Body of pancreas (tissue), 4 donors: ENCODE results near the gene ZRANB1. TPM values are rescaled to one million over a fixed set of nuclear protein-coding genes. Genes with fewer than 3 reads are reported as not detected.
A peak's percentile ranks its signal among the peaks of the same experiment; 100 is the strongest.

Experiments used
- ATAC-seq: fragments of 150-250 bp; one replicate; pipeline ENCODE4 v1.9.1; 2016
- DNase-seq, 4 donors: peaks; one replicate each; pipeline ENCODE4 v3.0.0-alpha.2; 2019
- H3K27ac ChIP-seq, 4 donors: fragments of 200-600 bp; sonication (generic); 1 replicate in 3 of 4; 2 replicates in 1 of 4; pipeline versions ENCODE4 v1.5.1 to v1.6.1; 2016 to 2019; ENCODE audit warnings: mild to moderate bottlenecking in 1 of 4, mixed read lengths in 1 of 4, moderate library complexity in 1 of 4
- H3K27me3 ChIP-seq, 2 donors: fragments of 200-600 bp; sonication (generic); one replicate each; pipeline ENCODE4 v1.6.0; 2016; ENCODE audit warnings: mild to moderate bottlenecking in 1 of 2
- H3K36me3 ChIP-seq, 2 donors: fragments of 200-600 bp; sonication (generic); replicated peaks in 1 of 2; 2 replicates each; pipeline ENCODE4 v1.5.1; 2016; ENCODE audit warnings: low read depth in 2 of 2; ENCODE audit not compliant: insufficient read depth in 1 of 2
- H3K4me1 ChIP-seq: fragments of 200-600 bp; sonication (generic); one replicate; pipeline ENCODE4 v1.6.0; 2016
- H3K4me3 ChIP-seq, 2 donors: fragments of 200-600 bp; sonication (generic); 1 replicate in 1 of 2; 2 replicates in 1 of 2; pipeline ENCODE4 v1.5.1; 2016 to 2019
- H3K9me3 ChIP-seq, 3 donors: fragments of 200-600 bp; sonication (generic); 1 replicate in 2 of 3; 2 replicates in 1 of 3; pipeline ENCODE4 v1.5.1; 2016
- POLR2A ChIP-seq, 3 donors: fragments of 450-650 bp; IDR thresholded peaks; one replicate each; pipeline ENCODE4 v1.6.1; 2016; ENCODE audit warnings: antibody characterized with exemption in 3 of 3, mild to moderate bottlenecking in 2 of 3
- WGBS, 2 donors: methylation state at CpG; one replicate each; pipeline ENCODE4 v1.1.5; 2017; 5-methylcytosine and 5-hydroxymethylcytosine counted together
- intact Hi-C: fragments of 100-400 bp; cut with DNase I; formaldehyde crosslinking; loops from one replicate; pipeline ENCODE4 v1.15.1; 2023
- total RNA-seq, 2 donors: library from RNA; depleted of rRNA; stranded (reverse); fragments of >200 nt; gene quantifications; one replicate each; pipeline ENCODE4 v1.1.0, GENCODE V29; 2016
- TF ChIP-seq, protein P1 (sequence below), 7 experiments: fragments of 450-650 bp in 4 of 7; fragments of 200-600 bp in 3 of 7; sonication (generic) in 3 of 7; IDR thresholded peaks; one replicate each; pipeline ENCODE4 v1.5.1; 2016 to 2019; ENCODE audit warnings: antibody characterized with exemption in 7 of 7

Gene ZRANB1
- total RNA-seq, 2 donors from 2014 or later = 12.2 to 21.1 TPM

DNA sequence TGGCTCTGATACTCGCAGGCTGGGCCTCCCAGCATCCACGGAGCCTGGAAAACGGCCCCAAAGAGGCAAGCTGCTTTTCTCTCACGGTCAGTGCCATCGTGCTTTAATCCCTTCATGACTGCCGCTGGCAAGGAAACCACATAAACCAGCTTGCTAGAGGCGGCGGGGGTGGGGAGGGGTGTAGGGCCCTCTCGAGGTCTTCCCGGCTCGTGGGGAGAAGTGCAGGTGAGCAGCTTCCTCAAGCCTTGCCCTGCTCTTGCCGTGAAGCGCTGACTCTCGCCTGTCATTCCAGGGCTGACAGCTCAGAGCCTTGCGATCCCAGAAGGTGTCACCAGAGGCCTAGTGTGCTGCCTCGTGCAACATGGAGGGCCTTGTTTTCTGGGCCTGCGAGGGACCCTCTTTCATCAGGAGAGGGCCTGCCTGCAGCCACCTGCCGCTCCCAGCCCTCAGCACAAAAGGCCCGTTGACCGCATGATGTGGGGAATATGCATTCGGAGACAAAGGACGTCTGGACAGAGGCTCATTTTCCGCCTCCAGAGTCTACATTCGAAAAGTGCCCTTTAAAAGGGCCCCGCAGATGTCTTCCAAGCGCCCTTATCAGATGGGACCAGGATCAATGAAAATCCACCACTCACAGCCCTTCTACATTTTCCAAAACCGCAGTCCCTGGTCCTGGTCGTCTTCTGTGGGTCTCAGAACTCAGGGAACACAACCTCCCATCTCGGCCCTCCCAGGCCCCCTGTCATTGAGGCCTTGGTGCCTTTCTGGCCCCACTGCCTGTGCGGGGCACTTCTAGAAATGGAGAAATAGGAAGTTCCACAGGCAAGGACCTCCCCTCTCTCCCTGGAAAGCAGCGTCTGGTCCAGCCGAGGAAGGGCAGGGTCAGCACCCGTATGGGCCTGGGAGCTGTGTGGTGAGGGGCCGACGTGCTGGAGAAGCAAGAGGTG, 58.7 kb downstream of the ZRANB1 start:
- 33 to 47% methylated on average over 16 to 35 of the region's 35 CpGs for WGBS, 2 donors
- intact Hi-C loops = no loop called here
- H3K36me3 ChIP-seq = peaks cover 7% of the 10 kb centered on the region in 2 donors
- H3K9me3 ChIP-seq = no peaks in the 10 kb centered on the region
- no peaks in the 10 kb centered on the region for H3K27me3 ChIP-seq
- DNase-seq (peak; percentile 28 to 85 (median 72)), ATAC-seq (peak; percentile 4)
- peaks cover 34% of the 10 kb centered on the region for H3K4me1 ChIP-seq
- TF ChIP-seq, protein P1, sequence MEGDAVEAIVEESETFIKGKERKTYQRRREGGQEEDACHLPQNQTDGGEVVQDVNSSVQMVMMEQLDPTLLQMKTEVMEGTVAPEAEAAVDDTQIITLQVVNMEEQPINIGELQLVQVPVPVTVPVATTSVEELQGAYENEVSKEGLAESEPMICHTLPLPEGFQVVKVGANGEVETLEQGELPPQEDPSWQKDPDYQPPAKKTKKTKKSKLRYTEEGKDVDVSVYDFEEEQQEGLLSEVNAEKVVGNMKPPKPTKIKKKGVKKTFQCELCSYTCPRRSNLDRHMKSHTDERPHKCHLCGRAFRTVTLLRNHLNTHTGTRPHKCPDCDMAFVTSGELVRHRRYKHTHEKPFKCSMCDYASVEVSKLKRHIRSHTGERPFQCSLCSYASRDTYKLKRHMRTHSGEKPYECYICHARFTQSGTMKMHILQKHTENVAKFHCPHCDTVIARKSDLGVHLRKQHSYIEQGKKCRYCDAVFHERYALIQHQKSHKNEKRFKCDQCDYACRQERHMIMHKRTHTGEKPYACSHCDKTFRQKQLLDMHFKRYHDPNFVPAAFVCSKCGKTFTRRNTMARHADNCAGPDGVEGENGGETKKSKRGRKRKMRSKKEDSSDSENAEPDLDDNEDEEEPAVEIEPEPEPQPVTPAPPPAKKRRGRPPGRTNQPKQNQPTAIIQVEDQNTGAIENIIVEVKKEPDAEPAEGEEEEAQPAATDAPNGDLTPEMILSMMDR (IDR thresholded peaks at IDR 0.05) = peak in 3 of 7 experiments; percentile 11 to 35 (median 17)
- TF ChIP-seq POLR2A (IDR thresholded peaks at IDR 0.05) = no peak
- no peak overlapping the region for H3K4me3 ChIP-seq
- peak overlapping the region; percentile 52 to 66 (median 58) for H3K27ac ChIP-seq

DNA sequence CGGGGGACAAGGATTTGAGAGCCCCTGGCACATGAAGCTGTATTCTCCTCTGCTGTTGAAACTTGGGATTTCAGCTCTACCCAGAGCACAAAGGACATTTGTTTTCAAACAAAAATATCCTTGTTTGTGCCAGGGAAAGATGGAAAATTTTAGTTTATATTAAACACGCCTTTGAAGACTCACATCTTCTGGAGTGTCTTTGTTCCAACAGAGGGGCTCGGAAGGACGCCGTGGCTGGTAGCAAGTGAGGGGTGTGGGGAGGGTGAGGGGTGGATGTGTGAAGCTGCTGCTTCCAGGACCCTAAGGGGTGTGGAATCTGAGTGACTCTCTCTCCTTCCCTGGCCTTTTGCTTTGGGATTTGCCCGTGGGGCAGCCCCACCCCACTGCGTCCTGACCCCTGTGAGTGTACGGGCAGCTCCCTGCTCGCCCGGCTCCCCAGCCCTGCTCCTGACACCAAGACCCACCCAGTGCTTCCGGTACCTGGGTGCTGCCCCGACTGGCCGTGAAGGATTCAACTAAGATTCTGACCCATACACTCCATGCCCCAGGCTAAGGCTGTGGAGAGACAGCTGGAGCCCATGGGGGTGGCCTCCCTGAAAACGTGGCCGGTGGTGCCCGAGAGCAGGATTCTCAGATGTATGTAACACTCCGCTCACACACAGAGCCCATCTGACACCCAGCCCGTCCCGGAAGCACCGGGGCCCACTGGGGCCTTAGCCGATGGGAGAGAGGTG, 59.6 kb downstream of the ZRANB1 start:
- Histone ChIP-seq H3K4me3 (no peak overlapping the region), H3K27ac (peak overlapping the region; percentile 52 to 66 (median 56)), H3K4me1 (peaks cover 34% of the 10 kb centered on the region), H3K36me3 (peaks cover 5 to 6% of the 10 kb centered on the region in 2 donors), H3K27me3 (no peaks in the 10 kb centered on the region), H3K9me3 (no peaks in the 10 kb centered on the region)
- DNase-seq = peak; percentile 5 to 19 (median 15)
- 72 to 79% methylated on average over 14 to 21 of the region's 21 CpGs for WGBS, 2 donors
- intact Hi-C loops = no loop called here
- peak; percentile 20 for ATAC-seq
- TF ChIP-seq POLR2A (IDR thresholded peaks at IDR 0.05) = no peak
- TF ChIP-seq, protein P1 (IDR thresholded peaks at IDR 0.05) = no peak

DNA sequence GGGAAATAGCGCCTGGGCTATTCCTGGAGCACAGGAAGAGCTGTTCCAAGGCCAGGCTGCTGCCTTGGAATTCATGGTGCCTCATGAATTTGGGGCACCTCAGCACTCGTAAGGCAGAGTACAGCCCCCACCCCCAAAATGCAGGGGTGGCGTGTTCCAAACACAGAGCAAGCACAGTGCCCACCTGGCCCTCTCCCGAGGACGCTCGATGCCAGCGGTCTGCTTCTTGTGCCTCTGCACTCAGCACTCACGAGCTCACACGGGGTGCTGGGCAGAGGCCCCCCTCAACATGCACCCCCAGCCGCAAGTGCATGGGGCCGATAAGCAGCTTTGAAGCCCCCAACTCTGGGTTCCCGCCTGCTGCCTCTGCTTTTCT, 60.1 kb downstream of the ZRANB1 start:
- ATAC-seq (no peak), DNase-seq (peak in 2 of 4 donors; percentile 6 to 8)
- Histone ChIP-seq H3K27me3 (no peaks in the 10 kb centered on the region), H3K4me3 (no peak overlapping the region), H3K9me3 (no peaks in the 10 kb centered on the region), H3K4me1 (peaks cover 34% of the 10 kb centered on the region), H3K36me3 (peaks cover under 1 to 3% of the 10 kb centered on the region in 2 donors), H3K27ac (peak overlapping the region in 3 of 4 donors; percentile 53 to 66 (median 59))
- WGBS, 2 donors = 77 to 80% methylated on average over 5 to 12 of the region's 12 CpGs
- intact Hi-C loops = no loop called here
- TF ChIP-seq, protein P1 (IDR thresholded peaks at IDR 0.05) = no peak
- TF ChIP-seq POLR2A (IDR thresholded peaks at IDR 0.05) = no peak

DNA sequence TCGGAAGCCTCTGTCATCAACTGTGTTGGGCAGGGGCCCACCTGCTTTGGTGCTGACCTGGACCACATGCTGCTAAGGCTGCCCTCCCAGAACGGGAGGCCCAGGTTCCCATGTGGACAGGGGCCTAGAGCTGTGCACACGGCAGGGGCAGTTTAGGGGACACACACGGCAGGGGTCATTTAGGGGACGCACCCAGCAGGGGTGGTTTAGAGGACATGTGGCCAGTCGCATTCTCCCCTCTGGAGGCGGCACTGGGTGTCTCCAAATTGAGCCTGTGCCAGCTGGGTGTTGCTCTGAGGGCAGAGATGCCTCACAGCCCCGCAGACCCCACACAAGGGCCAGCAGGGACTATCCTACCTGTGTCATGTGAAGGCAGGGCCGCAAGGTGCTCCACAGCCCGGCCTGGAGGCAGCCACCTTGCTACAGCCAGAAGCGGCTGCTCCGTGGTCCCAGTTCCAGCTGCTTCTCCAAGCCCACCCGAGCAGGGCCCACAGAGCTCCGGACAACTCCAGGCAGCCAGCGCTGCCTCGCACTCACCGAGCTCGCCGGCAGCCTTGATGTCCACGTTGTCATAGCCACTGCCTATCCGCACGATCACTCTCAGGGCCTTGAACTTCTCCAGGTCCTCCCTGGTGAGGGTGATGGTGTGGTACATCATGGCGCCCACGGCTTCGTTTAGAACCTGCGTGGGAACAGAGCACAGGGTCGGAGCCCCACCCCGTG, 60.7 kb downstream of the ZRANB1 start:
- no peak for TF ChIP-seq POLR2A (IDR thresholded peaks at IDR 0.05)
- TF ChIP-seq, protein P1 (IDR thresholded peaks at IDR 0.05) = no peak
- DNase-seq (peak; percentile 2 to 16 (median 8)), ATAC-seq (no peak)
- peaks cover 0 to 2% of the 10 kb centered on the region in 2 donors for H3K36me3 ChIP-seq
- no peak overlapping the region for H3K4me3 ChIP-seq
- intact Hi-C loops = no loop called here
- peak overlapping the region in 1 of 4 donors; percentile 53 for H3K27ac ChIP-seq
- 69 to 85% methylated on average over 4 to 28 of the region's 28 CpGs for WGBS, 2 donors
- H3K9me3 ChIP-seq = no peaks in the 10 kb centered on the region
- H3K27me3 ChIP-seq = no peaks in the 10 kb centered on the region
- peaks cover 34% of the 10 kb centered on the region for H3K4me1 ChIP-seq
